H9 (cell line): Measurements from ENCODE around the gene FOXP2. TPM values are rescaled to one million over a fixed set of nuclear protein-coding genes. Genes with fewer than 3 reads are reported as not detected.

ENCODE experiments used
- DNase-seq: peaks from one replicate; pipeline ENCODE4 v3.0.0-alpha.2; 2017
- H2AFZ ChIP-seq: one replicate; pipeline ENCODE4 v1.6.1; 2013; ENCODE audit warnings: mild to moderate bottlenecking, low read length, control low read depth, moderate library complexity
- H2AK5ac ChIP-seq: 2 replicates; pipeline ENCODE4 v1.6.1; 2013; ENCODE audit warnings: low read length, control low read depth, mixed read lengths; ENCODE audit not compliant: insufficient read length
- H2BK120ac ChIP-seq: one replicate; pipeline ENCODE4 v1.6.1; 2013; ENCODE audit warnings: low read depth, mild to moderate bottlenecking, low read length, control low read depth, inconsistent platforms; ENCODE audit not compliant: poor library complexity, severe bottlenecking
- H2BK12ac ChIP-seq: 2 replicates; pipeline ENCODE4 v1.6.1; 2013; ENCODE audit warnings: low read length, control low read depth, mixed read lengths, low read depth; ENCODE audit not compliant: insufficient read length
- H2BK15ac ChIP-seq: 2 replicates; pipeline ENCODE4 v1.6.1; 2013; ENCODE audit warnings: low read depth, low read length, control low read depth
- H2BK20ac ChIP-seq: one replicate; pipeline ENCODE4 v1.6.1; 2013; ENCODE audit warnings: low read depth, mild to moderate bottlenecking, low read length, control low read depth, inconsistent platforms; ENCODE audit not compliant: poor library complexity, severe bottlenecking
- H2BK5ac ChIP-seq: 2 replicates; pipeline ENCODE4 v1.6.1; 2013; ENCODE audit warnings: low read length, control low read depth, mixed read lengths; ENCODE audit not compliant: insufficient read length
- H3K14ac ChIP-seq: 2 replicates; pipeline ENCODE4 v1.6.1; 2013; ENCODE audit warnings: low read length, control low read depth; ENCODE audit not compliant: insufficient read depth
- H3K18ac ChIP-seq: 2 replicates; pipeline ENCODE4 v1.6.1; 2013; ENCODE audit warnings: low read depth, mild to moderate bottlenecking, mixed read lengths, low read length, control low read depth; ENCODE audit not compliant: insufficient read length
- H3K23ac ChIP-seq: 2 replicates; pipeline ENCODE4 v1.6.1; 2013; ENCODE audit warnings: low read length, control low read depth, mixed read lengths, low read depth; ENCODE audit not compliant: insufficient read length
- H3K23me2 ChIP-seq: 2 replicates; pipeline ENCODE4 v1.6.1; 2013; ENCODE audit warnings: low read depth, mild to moderate bottlenecking, mixed read lengths, low read length, control low read depth; ENCODE audit not compliant: insufficient read length, poor library complexity, severe bottlenecking
- H3K27ac ChIP-seq: 2 replicates; pipeline ENCODE4 v1.5.1; 2013; ENCODE audit warnings: low read length, control low read depth, mixed read lengths, low read depth; ENCODE audit not compliant: insufficient read length
- H3K27me3 ChIP-seq: 2 replicates; pipeline ENCODE4 v1.6.1; 2013; ENCODE audit warnings: low read length, control low read depth, inconsistent platforms; ENCODE audit not compliant: insufficient read depth
- H3K4ac ChIP-seq: 2 replicates; pipeline ENCODE4 v1.6.1; 2013; ENCODE audit warnings: low read depth, mild to moderate bottlenecking, control low read depth, inconsistent platforms, low read length, moderate library complexity
- H3K4me1 ChIP-seq: 2 replicates; pipeline ENCODE4 v1.6.1; 2013; ENCODE audit warnings: low read length, control low read depth, inconsistent platforms; ENCODE audit not compliant: insufficient read depth
- H3K4me2 ChIP-seq: 2 replicates; pipeline ENCODE4 v1.6.1; 2013; ENCODE audit warnings: low read length, control low read depth, mixed read lengths; ENCODE audit not compliant: insufficient read length, insufficient read depth
- H3K56ac ChIP-seq: 2 replicates; pipeline ENCODE4 v1.6.1; 2013; ENCODE audit warnings: low read depth, mild to moderate bottlenecking, mixed read lengths, low read length, control low read depth; ENCODE audit not compliant: insufficient read length
- H3K79me1 ChIP-seq: 2 replicates; pipeline ENCODE4 v1.6.1; 2013; ENCODE audit warnings: low read depth, mild to moderate bottlenecking, moderate library complexity, low read length, control low read depth, inconsistent platforms; ENCODE audit not compliant: insufficient read depth, poor library complexity, severe bottlenecking
- H3K79me2 ChIP-seq: 2 replicates; pipeline ENCODE4 v1.6.1; 2013; ENCODE audit warnings: low read length, control low read depth, inconsistent platforms; ENCODE audit not compliant: insufficient read depth
- H3K9ac ChIP-seq: 2 replicates; pipeline ENCODE4 v1.6.1; 2013; ENCODE audit warnings: low read length, control low read depth, mixed read lengths; ENCODE audit not compliant: insufficient read length; ENCODE audit errors: extremely low read depth
- H3K9me3 ChIP-seq: one replicate; pipeline ENCODE4 v1.6.1; 2013; ENCODE audit warnings: low read depth, low read length, inconsistent platforms; ENCODE audit not compliant: control insufficient read depth
- H3T11ph ChIP-seq: one replicate; pipeline ENCODE4 v1.6.1; 2013; ENCODE audit warnings: mild to moderate bottlenecking, low read length, control low read depth, inconsistent platforms
- H4K20me1 ChIP-seq: one replicate; pipeline ENCODE4 v1.6.1; 2013; ENCODE audit not compliant: control insufficient read depth, insufficient read length, insufficient read depth
- H4K5ac ChIP-seq: 2 replicates; pipeline ENCODE4 v1.6.1; 2013; ENCODE audit warnings: low read depth, mild to moderate bottlenecking, mixed read lengths, low read length, control low read depth; ENCODE audit not compliant: insufficient read length
- H4K8ac ChIP-seq: replicated peaks from 2 replicates; pipeline ENCODE4 v1.6.1; 2013; ENCODE audit warnings: low read length, control low read depth, mixed read lengths, low read depth; ENCODE audit not compliant: insufficient read length
- H4K91ac ChIP-seq: 2 replicates; pipeline ENCODE4 v1.6.1; 2013; ENCODE audit warnings: low read depth, mild to moderate bottlenecking, moderate library complexity, mixed read lengths, low read length, control low read depth; ENCODE audit not compliant: insufficient read length
- H3K27ac Mint-ChIP-seq, 3 experiments: 2 replicates in 2 of 3; 3 replicates in 1 of 3; pipeline ENCODE4 v1.8.0; 2020 to 2021; ENCODE audit warnings: mixed read lengths in 3 of 3, mild to moderate bottlenecking in 1 of 3, moderate library complexity in 1 of 3
- H3K27me3 Mint-ChIP-seq: 2 replicates; pipeline ENCODE4 v1.8.0; 2021; ENCODE audit warnings: low read depth, mild to moderate bottlenecking, moderate library complexity, mixed read lengths
- H3K36me3 Mint-ChIP-seq, 3 experiments: 2 replicates in 2 of 3; 3 replicates in 1 of 3; pipeline ENCODE4 v1.8.0; 2020 to 2021; ENCODE audit warnings: low read depth in 3 of 3, mixed read lengths in 3 of 3; ENCODE audit not compliant: insufficient read depth in 1 of 3
- H3K4me1 Mint-ChIP-seq, 2 experiments: 2 replicates each; pipeline ENCODE4 v1.8.0; 2020; ENCODE audit warnings: mixed read lengths in 2 of 2
- H3K4me3 Mint-ChIP-seq, 2 experiments: 2 replicates in 1 of 2; 3 replicates in 1 of 2; pipeline ENCODE4 v1.8.0; 2020 to 2021; ENCODE audit warnings: mild to moderate bottlenecking in 2 of 2, mixed read lengths in 2 of 2, moderate library complexity in 1 of 2
- H3K9me3 Mint-ChIP-seq, 2 experiments: 2 replicates in 1 of 2; 3 replicates in 1 of 2; pipeline ENCODE4 v1.8.0; 2020; ENCODE audit warnings: mild to moderate bottlenecking in 2 of 2, mixed read lengths in 2 of 2, moderate library complexity in 1 of 2
- CTCF ChIP-seq: fragments of 200-600 bp; sonication (generic); conservative IDR thresholded peaks from 3 replicates; pipeline ENCODE4 v1.8.0; 2021; ENCODE audit warnings: antibody characterized with exemption, mild to moderate bottlenecking
- WGBS: extraction: QIAGEN DNeasy Blood & Tissue Kit; methylation state at CpG from one replicate; pipeline ENCODE4 v1.1.7; 2013; ENCODE audit warnings: missing lambda C conversion rate, low lambda C conversion rate, mixed read lengths; ENCODE audit not compliant: insufficient read length; ENCODE audit errors: extremely low coverage; 5-methylcytosine and 5-hydroxymethylcytosine counted together
- total RNA-seq: library from RNA; stranded (reverse); gene quantifications from 2 replicates; pipeline ENCODE4 v1.2.1, GENCODE V29; 2021

The FOXP2 gene
- total RNA-seq, 1 experiment from 2014 or later = not detected

GRCh38 chr7:114648680-114649079, 234.1 kb downstream of the FOXP2 start:
- WGBS = no CpG with 5 or more reads among the region's 4 CpGs
- H3T11ph ChIP-seq = no peak overlapping the region
- H2BK15ac ChIP-seq = no peak overlapping the region
- no peak overlapping the region for H3K4ac ChIP-seq
- peaks cover 8% of the 10 kb centered on the region for H3K4me1 ChIP-seq
- H3K79me2 ChIP-seq = no peaks in the 10 kb centered on the region
- H3K27ac ChIP-seq = no peak overlapping the region
- H4K91ac ChIP-seq = no peak overlapping the region
- no peak overlapping the region for H3K9ac ChIP-seq
- no peaks in the 10 kb centered on the region for H3K79me1 ChIP-seq
- no peak overlapping the region for H2BK12ac ChIP-seq
- no peak overlapping the region for H3K4me2 ChIP-seq
- H3K23ac ChIP-seq = no peak overlapping the region
- Mint-ChIP-seq H3K4me1 (peaks cover 17 to 27% of the 10 kb centered on the region in 2 experiments), H3K4me3 (no peak overlapping the region), H3K9me3 (no peaks in the 10 kb centered on the region), H3K36me3 (no peaks in the 10 kb centered on the region), H3K27me3 (no peaks in the 10 kb centered on the region), H3K27ac (no peak overlapping the region)
- H4K5ac ChIP-seq = no peak overlapping the region
- TF ChIP-seq CTCF = no peak
- H4K8ac ChIP-seq = no peak overlapping the region
- H2BK120ac ChIP-seq = no peak overlapping the region
- no peak overlapping the region for H2AFZ ChIP-seq
- no peak overlapping the region for H2BK20ac ChIP-seq
- no peaks in the 10 kb centered on the region for H3K23me2 ChIP-seq
- H3K14ac ChIP-seq = no peak overlapping the region
- no peaks in the 10 kb centered on the region for H4K20me1 ChIP-seq
- H2AK5ac ChIP-seq = no peak overlapping the region
- no peaks in the 10 kb centered on the region for H3K27me3 ChIP-seq
- no peak overlapping the region for H3K18ac ChIP-seq
- DNase-seq = no peak
- no peaks in the 10 kb centered on the region for H3K9me3 ChIP-seq
- H3K56ac ChIP-seq = no peak overlapping the region
- H2BK5ac ChIP-seq = no peak overlapping the region
